Endothelial cell of umbilical vein (primary cell): ENCODE measurements around the gene GAS7. TPM values are rescaled to one million over a fixed set of nuclear protein-coding genes. Genes with fewer than 3 reads are reported as not detected.

Source experiments
- BruUV-seq: library from RNA; stranded (reverse); fragments of 400-500 nt; replicated peaks from 2 replicates; lab custom pipeline; 2021; lab: Mats Ljungman, UMichigan
- CTCF ChIA-PET: fragments of 300-600, 350-600 bp; sonication (Branson Sonifier 250); formaldehyde crosslinking; loops from one replicate; lab custom pipeline; 2021; ENCODE audit warnings: antibody characterized with exemption, inconsistent platforms; lab: Charles Lee
- POLR2A ChIA-PET: fragments of 300-600, 350-600 bp; sonication (Branson Sonifier 250); formaldehyde crosslinking; loops from one replicate; lab custom pipeline; 2021; ENCODE audit warnings: antibody characterized with exemption, inconsistent platforms; lab: Charles Lee
- DNase-seq: peaks from one replicate; pipeline ENCODE4 v3.0.0-alpha.2; 2011; ENCODE audit warnings: low read depth, low spot score
- FAIRE-seq: peaks from 2 replicates; lab custom pipeline; 2011; peaks lifted over from hg19 to GRCh38; lab: Jason Lieb, UNC
- H2AFZ ChIP-seq: 2 replicates; pipeline ENCODE4 v1.6.0; 2012; ENCODE audit warnings: low read depth, low read length, control low read depth, inconsistent platforms
- H3K27ac ChIP-seq: 2 replicates; pipeline ENCODE4 v1.5.1; 2011; ENCODE audit warnings: low read depth, mild to moderate bottlenecking, control low read depth, low read length, moderate library complexity; ENCODE audit not compliant: insufficient read depth
- H3K27me3 ChIP-seq, 2 experiments: 2 replicates each; pipeline versions ENCODE4 v1.6.0 to v1.6.1; 2011; ENCODE audit warnings: low read length in 2 of 2, mixed read lengths in 1 of 2; ENCODE audit not compliant: control insufficient read depth in 2 of 2, insufficient read depth in 2 of 2
- H3K36me3 ChIP-seq, 2 experiments: 2 replicates in 1 of 2; 3 replicates in 1 of 2; pipeline ENCODE4 v1.5.1; 2011; ENCODE audit warnings: low read length in 2 of 2, mild to moderate bottlenecking in 1 of 2, moderate library complexity in 1 of 2; ENCODE audit not compliant: control insufficient read depth in 2 of 2, insufficient read depth in 2 of 2; ENCODE audit errors: extremely low read depth in 1 of 2
- H3K4me1 ChIP-seq: 3 replicates; pipeline ENCODE4 v1.5.1; 2011; ENCODE audit warnings: mild to moderate bottlenecking, low read length; ENCODE audit not compliant: control insufficient read depth, insufficient read depth; ENCODE audit errors: extremely low read depth
- H3K4me2 ChIP-seq: 2 replicates; pipeline ENCODE4 v1.6.1; 2011; ENCODE audit warnings: low read length, control low read depth, mixed read lengths; ENCODE audit not compliant: insufficient read depth
- H3K4me3 ChIP-seq, 3 experiments: fragments of 200-600 bp in 1 of 3; sonication (generic), shearing (Covaris generic) in 1 of 3; replicated peaks in 1 of 3; 2 replicates each; pipeline ENCODE4 v1.5.1; 2011 to 2016; ENCODE audit warnings: control low read depth in 3 of 3, low read length in 3 of 3, mild to moderate bottlenecking in 2 of 3, inconsistent platforms in 1 of 3, low read depth in 1 of 3, moderate library complexity in 1 of 3; ENCODE audit not compliant: insufficient read depth in 1 of 3
- H3K79me2 ChIP-seq: 2 replicates; pipeline ENCODE4 v1.6.0; 2012; ENCODE audit warnings: low read length, inconsistent platforms; ENCODE audit not compliant: control insufficient read depth, insufficient read depth
- H3K9ac ChIP-seq: replicated peaks from 2 replicates; pipeline ENCODE3; 2011; ENCODE audit warnings: low read length, control low read depth; ENCODE audit not compliant: insufficient read depth; ENCODE audit errors: extremely low read depth
- H3K9me1 ChIP-seq: replicated peaks from 3 replicates; pipeline ENCODE4 v1.6.0; 2011; ENCODE audit warnings: mild to moderate bottlenecking, low read length; ENCODE audit not compliant: control insufficient read depth, insufficient read depth; ENCODE audit errors: extremely low read depth
- H3K9me3 ChIP-seq: replicated peaks from 2 replicates; pipeline ENCODE4 v1.5.1; 2012; ENCODE audit warnings: low read length, inconsistent platforms; ENCODE audit not compliant: control insufficient read depth, insufficient read depth
- H4K20me1 ChIP-seq: replicated peaks from 2 replicates; pipeline ENCODE3; 2011; ENCODE audit warnings: mild to moderate bottlenecking, low read length; ENCODE audit not compliant: control insufficient read depth, insufficient read depth; ENCODE audit errors: extremely low read depth
- FOS ChIP-seq: IDR thresholded peaks from 2 replicates; pipeline ENCODE4 v1.6.1; 2011; ENCODE audit warnings: mild to moderate bottlenecking, low read length, moderate library complexity, borderline replicate concordance; ENCODE audit not compliant: insufficient read depth
- GATA2 ChIP-seq: IDR thresholded peaks from 2 replicates; pipeline ENCODE4 v1.7.0; 2011; ENCODE audit warnings: low read depth, mild to moderate bottlenecking, moderate library complexity, mixed read lengths, low read length; ENCODE audit not compliant: insufficient read length, insufficient read depth
- JUN ChIP-seq: IDR thresholded peaks from 2 replicates; pipeline ENCODE4 v1.6.1; 2011; ENCODE audit warnings: borderline replicate concordance, low read depth; ENCODE audit not compliant: insufficient read length, insufficient read depth
- MYC ChIP-seq: IDR thresholded peaks from one replicate; pipeline ENCODE4 v1.6.1; 2011; ENCODE audit warnings: mild to moderate bottlenecking, low read depth, low read length
- POLR2A ChIP-seq: IDR thresholded peaks from 2 replicates; pipeline ENCODE4 v1.6.1; 2012; ENCODE audit warnings: low read depth, mild to moderate bottlenecking, control low read depth, low read length
- POLR2AphosphoS5 ChIP-seq: IDR thresholded peaks from 2 replicates; pipeline ENCODE4 v1.6.1; 2012; ENCODE audit warnings: low read depth, mild to moderate bottlenecking, control low read depth, low read length, moderate library complexity; ENCODE audit not compliant: insufficient read depth
- dilution Hi-C: fragments of 300-500 bp; cut with MboI; formaldehyde crosslinking; loops from one replicate; pipeline ENCODE4 v1.15.0; 2019; ENCODE audit warnings: low sequenced_read_pairs; ENCODE audit not compliant: extremely low pct_ligation_motif_present
- intact Hi-C: fragments of 100-400 bp; cut with micrococcal nuclease; formaldehyde crosslinking; loops from one replicate; pipeline ENCODE4 v1.10.0; 2022
- polyA plus RNA-seq, 4 experiments: library from polyadenylated mRNA; depleted of rRNA in 3 of 4; stranded (reverse) in 3 of 4; unstranded in 1 of 4; fragments of >200 nt; gene quantifications; 2 replicates each; pipeline versions ENCODE4 v1.2.1 to v1.2.3, GENCODE V29; 2011 to 2012; ENCODE audit warnings: missing spikeins in 1 of 4
- total RNA-seq: library from RNA; stranded (reverse); gene quantifications from 2 replicates; pipeline ENCODE4 v1.2.3, GENCODE V29; 2021
- TF ChIP-seq, protein P1 (sequence below), 2 donors: IDR thresholded peaks; 1 replicate in 1 of 2; 2 replicates in 1 of 2; pipeline ENCODE4 v1.5.1; 2011; ENCODE audit warnings: low read length in 2 of 2, mild to moderate bottlenecking in 2 of 2, moderate library complexity in 2 of 2, control low read depth in 1 of 2, inconsistent platforms in 1 of 2, low read depth in 1 of 2; ENCODE audit not compliant: insufficient read depth in 1 of 2; ENCODE audit errors: extremely low read depth in 1 of 2
- TF ChIP-seq, protein P2 (sequence below): IDR thresholded peaks from 2 replicates; pipeline ENCODE4 v1.6.1; 2011; ENCODE audit not compliant: insufficient read depth, insufficient read length

The GAS7 gene
- total and polyA plus RNA-seq, 2 donors (not counting 3 experiments of a cell fraction or from before 2014, with no cell fraction given) = not detected

DNA sequence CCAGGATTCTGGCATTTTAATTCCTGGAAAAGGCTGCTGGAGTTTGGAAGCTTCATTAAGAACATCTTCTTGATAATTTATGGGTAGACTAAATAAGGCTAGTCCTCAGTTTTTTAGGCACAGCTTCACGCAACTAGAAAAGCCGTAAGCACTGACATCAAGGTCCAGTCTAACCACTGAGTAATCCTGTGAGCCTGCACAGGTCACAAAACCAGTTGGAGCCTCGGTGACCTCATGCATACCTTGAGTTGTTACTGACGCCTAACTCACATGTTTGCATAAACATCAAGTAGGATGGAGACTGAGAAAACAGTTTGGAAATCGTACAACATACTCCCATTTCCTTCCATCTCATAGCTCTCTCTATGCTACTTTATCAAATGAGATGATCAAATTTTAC lies 229.5 kb downstream of the GAS7 start:
- BruUV-seq = no TSS peak
- Histone ChIP-seq H3K9me3 (no peaks in the 10 kb centered on the region), H3K4me1 (no peaks in the 10 kb centered on the region), H3K79me2 (no peaks in the 10 kb centered on the region), H3K9me1 (no peaks in the 10 kb centered on the region), H2AFZ (no peak overlapping the region), H4K20me1 (no peaks in the 10 kb centered on the region), H3K4me3 (no peak overlapping the region), H3K9ac (no peak overlapping the region), H3K27ac (no peak overlapping the region), H3K36me3 (no peaks in the 10 kb centered on the region), H3K27me3 (no peaks in the 10 kb centered on the region), H3K4me2 (no peak overlapping the region)
- ChIA-PET POLR2A (no interaction called here), CTCF (no interaction called here)
- TF ChIP-seq FOS (no peak), POLR2A (no peak)
- TF ChIP-seq, protein P1, sequence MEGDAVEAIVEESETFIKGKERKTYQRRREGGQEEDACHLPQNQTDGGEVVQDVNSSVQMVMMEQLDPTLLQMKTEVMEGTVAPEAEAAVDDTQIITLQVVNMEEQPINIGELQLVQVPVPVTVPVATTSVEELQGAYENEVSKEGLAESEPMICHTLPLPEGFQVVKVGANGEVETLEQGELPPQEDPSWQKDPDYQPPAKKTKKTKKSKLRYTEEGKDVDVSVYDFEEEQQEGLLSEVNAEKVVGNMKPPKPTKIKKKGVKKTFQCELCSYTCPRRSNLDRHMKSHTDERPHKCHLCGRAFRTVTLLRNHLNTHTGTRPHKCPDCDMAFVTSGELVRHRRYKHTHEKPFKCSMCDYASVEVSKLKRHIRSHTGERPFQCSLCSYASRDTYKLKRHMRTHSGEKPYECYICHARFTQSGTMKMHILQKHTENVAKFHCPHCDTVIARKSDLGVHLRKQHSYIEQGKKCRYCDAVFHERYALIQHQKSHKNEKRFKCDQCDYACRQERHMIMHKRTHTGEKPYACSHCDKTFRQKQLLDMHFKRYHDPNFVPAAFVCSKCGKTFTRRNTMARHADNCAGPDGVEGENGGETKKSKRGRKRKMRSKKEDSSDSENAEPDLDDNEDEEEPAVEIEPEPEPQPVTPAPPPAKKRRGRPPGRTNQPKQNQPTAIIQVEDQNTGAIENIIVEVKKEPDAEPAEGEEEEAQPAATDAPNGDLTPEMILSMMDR (IDR thresholded peaks at IDR 0.05; ENCODE audit: extremely low read depth in 1 of 2, insufficient read depth in 1 of 2, low read depth in 1 of 2, low read length in 2 of 2) = no peak
- no peak for DNase-seq
- no peak for FAIRE-seq
- dilution Hi-C loops (no loop called here), intact Hi-C loops (no loop called here)

DNA sequence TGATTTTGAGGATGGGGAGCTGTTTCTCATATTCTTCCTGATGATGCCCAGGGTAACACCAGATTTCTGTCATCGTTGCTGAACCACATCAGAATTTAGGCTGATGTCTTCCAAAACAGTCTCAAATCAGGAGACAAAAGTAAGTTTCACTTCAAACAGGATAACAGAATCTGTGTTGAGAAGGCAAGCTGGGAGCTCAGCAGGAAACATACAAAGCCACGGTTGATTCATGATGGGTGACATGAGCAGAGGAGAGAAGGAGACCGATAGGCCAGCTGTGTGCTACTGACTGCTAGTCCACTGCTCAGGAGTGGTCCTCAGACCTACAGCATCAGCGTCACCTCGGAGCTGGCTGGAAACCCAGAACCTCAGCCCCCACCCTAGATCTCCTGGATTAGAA lies 230.4 kb downstream of the GAS7 start:
- intact Hi-C loops (no loop called here), dilution Hi-C loops (no loop called here)
- BruUV-seq = no TSS peak
- ChIA-PET POLR2A (no interaction called here), CTCF (interaction anchor here (0.7 kb wide), 1 partner anchor 43 kb away, joined by 4 read pairs; no protein-coding TSS in a partner anchor)
- H3K36me3 ChIP-seq = no peaks in the 10 kb centered on the region
- H3K27me3 ChIP-seq = no peaks in the 10 kb centered on the region
- H4K20me1 ChIP-seq = no peaks in the 10 kb centered on the region
- no peak for DNase-seq
- no peaks in the 10 kb centered on the region for H3K9me1 ChIP-seq
- no peak overlapping the region for H3K4me2 ChIP-seq
- H3K9me3 ChIP-seq = no peaks in the 10 kb centered on the region
- H3K4me3 ChIP-seq = no peak overlapping the region
- H3K27ac ChIP-seq = no peak overlapping the region
- no peak overlapping the region for H2AFZ ChIP-seq
- no peak overlapping the region for H3K9ac ChIP-seq
- TF ChIP-seq, protein P2, sequence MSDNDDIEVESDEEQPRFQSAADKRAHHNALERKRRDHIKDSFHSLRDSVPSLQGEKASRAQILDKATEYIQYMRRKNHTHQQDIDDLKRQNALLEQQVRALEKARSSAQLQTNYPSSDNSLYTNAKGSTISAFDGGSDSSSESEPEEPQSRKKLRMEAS = no peak
- no peak for TF ChIP-seq POLR2A
- TF ChIP-seq POLR2AphosphoS5 = no peak
- TF ChIP-seq, protein P1 (IDR thresholded peaks at IDR 0.05; ENCODE audit: extremely low read depth in 1 of 2, insufficient read depth in 1 of 2, low read depth in 1 of 2, low read length in 2 of 2) = no peak
- no peak for TF ChIP-seq FOS
- no peak for TF ChIP-seq GATA2
- TF ChIP-seq JUN = no peak
- no peak for TF ChIP-seq MYC
- FAIRE-seq = no peak
- H3K79me2 ChIP-seq = no peaks in the 10 kb centered on the region
- H3K4me1 ChIP-seq = no peaks in the 10 kb centered on the region
